Kidney (tissue), 14 donors: ENCODE results near the gene KRTAP4-6. TPM values are rescaled to one million over a fixed set of nuclear protein-coding genes. Genes with fewer than 3 reads are reported as not detected.

Experiments used
- DNase-seq, 5 donors: peaks; one replicate each; pipeline ENCODE4 v3.0.0-alpha.2; 2013 to 2020
- FAIRE-seq: peaks from 2 replicates; lab custom pipeline; 2012; peaks lifted over from hg19 to GRCh38; lab: Jason Lieb, UNC
- H3K27ac ChIP-seq, 2 donors: one replicate each; pipeline ENCODE4 v1.7.0; 2013; ENCODE audit warnings: low read depth in 2 of 2, low read length in 2 of 2, inconsistent platforms in 1 of 2
- H3K27me3 ChIP-seq: one replicate; pipeline ENCODE4 v1.7.1; 2013; ENCODE audit warnings: low read length, inconsistent platforms; ENCODE audit not compliant: control insufficient read depth, insufficient read depth
- H3K36me3 ChIP-seq, 3 donors: one replicate each; pipeline versions ENCODE4 v1.7.0 to v1.7.1; 2013; ENCODE audit warnings: low read length in 3 of 3, control low read depth in 1 of 3, inconsistent platforms in 1 of 3; ENCODE audit not compliant: insufficient read depth in 3 of 3, control insufficient read depth in 2 of 3
- H3K4me1 ChIP-seq, 3 donors: one replicate each; pipeline versions ENCODE4 v1.7.0 to v1.7.1; 2013; ENCODE audit warnings: low read length in 3 of 3, inconsistent platforms in 1 of 3, low read depth in 1 of 3; ENCODE audit not compliant: control insufficient read depth in 2 of 3, insufficient read depth in 2 of 3
- H3K4me3 ChIP-seq, 3 donors: one replicate each; pipeline versions ENCODE4 v1.7.0 to v1.8.1; 2013; ENCODE audit warnings: low read length in 3 of 3, control low read depth in 1 of 3, inconsistent platforms in 1 of 3
- H3K9ac ChIP-seq, 3 donors: one replicate each; pipeline versions ENCODE4 v1.7.0 to v1.7.1; 2013; ENCODE audit warnings: low read length in 3 of 3, control low read depth in 1 of 3, inconsistent platforms in 1 of 3
- H3K9me3 ChIP-seq, 3 donors: one replicate each; pipeline versions ENCODE4 v1.7.0 to v1.7.1; 2013; ENCODE audit warnings: low read length in 3 of 3, control low read depth in 1 of 3, inconsistent platforms in 1 of 3; ENCODE audit not compliant: control insufficient read depth in 2 of 3, insufficient read depth in 1 of 3
- CTCF ChIP-seq: IDR thresholded peaks from 3 replicates; pipeline ENCODE4 v1.5.1; 2012; ENCODE audit warnings: mild to moderate bottlenecking, moderate library complexity, borderline replicate concordance; ENCODE audit not compliant: insufficient read depth; ENCODE audit errors: extremely low read depth
- intact Hi-C: fragments of 100-400 bp; cut with DNase I; formaldehyde crosslinking; loops from one replicate; pipeline ENCODE4 v1.11.1; 2022
- polyA plus RNA-seq: library from polyadenylated mRNA; stranded (reverse); fragments of 350-450 nt; fragmentation: Illumina TruSeq; extraction: RNeasy Lipid Tissue Mini Kit (QIAGEN cat#74804); gene quantifications from one replicate; pipeline ENCODE4 v1.2.3, GENCODE V29; 2014; ENCODE audit warnings: low read depth, low replicate concordance; ENCODE audit not compliant: insufficient read depth
- total RNA-seq: library from RNA; stranded (reverse); fragmentation: NEBNext Ultra II Directional; extraction: Animal tissue kit (Norgen Biotek cat#: 25700); gene quantifications from one replicate; pipeline ENCODE4 v1.2.1, GENCODE V29; 2021
- donor health status: control.
- donor health status: control.
- donor health status: control.
- donor health status: control.
- donor health status: control.
- donor health status: DM: yes; HTN: yes; CAD: no.
- donor health status: Normal renal cell carcinoma (clear cell type).

The KRTAP4-6 gene
- total and polyA plus RNA-seq, 2 donors from 2014 or later: not detected

- peaks cover 0 to 9% (median 0%) of the 10 kb centered on the region in 3 donors for H3K9me3 ChIP-seq
- intact Hi-C loops: no loop called here
- no peak for DNase-seq
- H3K36me3 ChIP-seq: no peaks in the 10 kb centered on the region
- no peak overlapping the region for H3K4me3 ChIP-seq
- H3K9ac ChIP-seq: no peak overlapping the region
- H3K27me3 ChIP-seq: no peaks in the 10 kb centered on the region
- no peak for TF ChIP-seq CTCF
- FAIRE-seq: no peak
- no peaks in the 10 kb centered on the region for H3K4me1 ChIP-seq
- no peak overlapping the region for H3K27ac ChIP-seq
Observed at GRCh38 chr17:41147531-41148204, 7.3 kb upstream of the KRTAP4-6 start.

- H3K27ac ChIP-seq: no peak overlapping the region
- H3K9ac ChIP-seq: no peak overlapping the region
- H3K9me3 ChIP-seq: peaks cover 0 to 9% (median 0%) of the 10 kb centered on the region in 3 donors
- intact Hi-C loops: no loop called here
- H3K4me1 ChIP-seq: no peaks in the 10 kb centered on the region
- FAIRE-seq: no peak
- no peak overlapping the region for H3K4me3 ChIP-seq
- no peak for DNase-seq
- H3K36me3 ChIP-seq: no peaks in the 10 kb centered on the region
- no peaks in the 10 kb centered on the region for H3K27me3 ChIP-seq
- no peak for TF ChIP-seq CTCF
Observed at GRCh38 chr17:41145261-41145660, 4.9 kb upstream of the KRTAP4-6 start.

GRCh38 chr17:41144846-41145245 is 4.5 kb upstream of the KRTAP4-6 start:
- no peak overlapping the region for H3K4me3 ChIP-seq
- H3K9me3 ChIP-seq: peaks cover 0 to 9% (median 0%) of the 10 kb centered on the region in 3 donors
- FAIRE-seq: no peak
- no peak overlapping the region for H3K9ac ChIP-seq
- H3K27me3 ChIP-seq: no peaks in the 10 kb centered on the region
- no peak for TF ChIP-seq CTCF
- no peak for DNase-seq
- no peaks in the 10 kb centered on the region for H3K4me1 ChIP-seq
- H3K36me3 ChIP-seq: no peaks in the 10 kb centered on the region
- intact Hi-C loops: no loop called here
- no peak overlapping the region for H3K27ac ChIP-seq
